Tibial artery (tissue), 4 donors: ENCODE measurements around the gene ADAM8.

ENCODE experiments used
- DNase-seq, 2 donors: peaks; one replicate each; pipeline ENCODE4 v3.0.0-alpha.2; 2019
- H3K27ac ChIP-seq, 2 donors: fragments of 200-600 bp; sonication (generic) in 1 of 2; 1 replicate in 1 of 2; 2 replicates in 1 of 2; pipeline ENCODE4 v1.5.1; 2018 to 2019; ENCODE audit warnings: mild to moderate bottlenecking in 1 of 2
- H3K27me3 ChIP-seq, 2 donors: fragments of 200-600 bp; sonication (generic) in 1 of 2; one replicate each; pipeline versions ENCODE4 v1.5.1 to v1.6.0; 2016 to 2019
- H3K36me3 ChIP-seq, 3 donors: fragments of 200-600 bp; sonication (generic) in 2 of 3; one replicate each; pipeline ENCODE4 v1.5.1; 2016 to 2019; ENCODE audit warnings: mild to moderate bottlenecking in 2 of 3
- H3K4me1 ChIP-seq, 4 donors: fragments of 200-600 bp; sonication (generic) in 2 of 4; 1 replicate in 3 of 4; 2 replicates in 1 of 4; pipeline ENCODE4 v1.5.1; 2016 to 2019
- H3K4me3 ChIP-seq, 2 donors: fragments of 200-600 bp; sonication (generic) in 1 of 2; 1 replicate in 1 of 2; 2 replicates in 1 of 2; pipeline ENCODE4 v1.5.1; 2018 to 2019; ENCODE audit warnings: mild to moderate bottlenecking in 2 of 2
- H3K9me3 ChIP-seq, 3 donors: fragments of 200-600 bp; sonication (generic) in 1 of 3; one replicate each; pipeline ENCODE4 v1.5.1; 2016 to 2019
- intact Hi-C: fragments of 100-400 bp; cut with DNase I; formaldehyde crosslinking; loops from one replicate; pipeline ENCODE4 v1.15.0; 2023; ENCODE audit warnings: low total_unique reads
- TF ChIP-seq, protein P1 (sequence below), 2 experiments: fragments of 200-600 bp in 1 of 2; fragments of 450-650 bp in 1 of 2; IDR thresholded peaks; one replicate each; pipeline ENCODE4 v1.5.1; 2017 to 2019; ENCODE audit warnings: antibody characterized with exemption in 2 of 2, mild to moderate bottlenecking in 1 of 2, moderate library complexity in 1 of 2

ADAM8 gene

DNA sequence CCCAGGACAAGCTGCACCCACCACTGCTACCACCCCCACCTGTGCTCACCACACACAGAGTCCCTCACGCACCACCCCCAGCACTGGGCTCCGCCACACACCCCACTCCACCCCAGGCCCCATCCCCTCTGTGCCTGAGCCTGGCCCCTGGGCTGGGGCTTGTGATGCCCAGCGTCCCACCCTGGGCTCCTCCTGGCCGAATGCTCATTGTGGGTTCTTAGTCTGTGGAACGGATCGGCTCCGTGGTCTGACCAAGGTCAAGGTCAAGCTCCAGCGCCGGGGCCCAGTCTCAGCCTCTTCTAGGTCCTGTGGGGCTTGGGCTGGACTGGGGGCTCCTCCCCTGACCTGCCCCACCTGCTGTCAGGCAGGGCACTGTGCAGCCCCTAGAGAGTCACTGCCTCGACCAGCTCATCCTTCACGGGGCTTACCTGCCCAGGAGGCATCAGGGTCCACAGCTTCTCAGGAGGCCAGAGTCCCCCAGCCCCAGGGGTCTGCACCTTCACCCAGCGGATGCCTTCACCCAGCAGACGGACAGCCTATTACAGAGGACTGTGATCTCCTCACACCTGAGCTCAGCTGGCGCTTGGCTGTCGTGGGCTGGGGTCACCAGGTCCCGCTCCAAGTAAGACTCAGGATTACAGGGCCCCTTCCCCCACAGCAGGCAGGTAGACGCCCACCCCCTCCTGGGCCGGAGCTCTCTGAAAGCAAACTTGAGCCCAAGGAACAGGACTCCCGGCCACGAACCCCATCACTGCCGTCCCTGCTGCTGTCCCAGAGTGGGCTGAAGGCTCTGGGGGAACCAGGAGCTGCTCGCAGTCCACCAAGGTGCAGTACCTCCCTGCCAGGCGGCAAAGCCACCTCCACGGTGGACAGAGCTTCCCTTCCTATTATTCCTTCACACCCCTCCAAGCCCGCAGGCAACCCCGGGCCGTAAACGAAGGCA is 61.9 kb downstream of the ADAM8 start:
- intact Hi-C loops: no loop called here
- no peaks in the 10 kb centered on the region for H3K36me3 ChIP-seq
- H3K9me3 ChIP-seq: no peaks in the 10 kb centered on the region
- peaks cover 0 to 46% of the 10 kb centered on the region in 2 donors for H3K27me3 ChIP-seq
- H3K4me1 ChIP-seq: no peaks in the 10 kb centered on the region
- no peak overlapping the region for H3K4me3 ChIP-seq
- no peak overlapping the region for H3K27ac ChIP-seq
- no peak for DNase-seq
- TF ChIP-seq, protein P1, sequence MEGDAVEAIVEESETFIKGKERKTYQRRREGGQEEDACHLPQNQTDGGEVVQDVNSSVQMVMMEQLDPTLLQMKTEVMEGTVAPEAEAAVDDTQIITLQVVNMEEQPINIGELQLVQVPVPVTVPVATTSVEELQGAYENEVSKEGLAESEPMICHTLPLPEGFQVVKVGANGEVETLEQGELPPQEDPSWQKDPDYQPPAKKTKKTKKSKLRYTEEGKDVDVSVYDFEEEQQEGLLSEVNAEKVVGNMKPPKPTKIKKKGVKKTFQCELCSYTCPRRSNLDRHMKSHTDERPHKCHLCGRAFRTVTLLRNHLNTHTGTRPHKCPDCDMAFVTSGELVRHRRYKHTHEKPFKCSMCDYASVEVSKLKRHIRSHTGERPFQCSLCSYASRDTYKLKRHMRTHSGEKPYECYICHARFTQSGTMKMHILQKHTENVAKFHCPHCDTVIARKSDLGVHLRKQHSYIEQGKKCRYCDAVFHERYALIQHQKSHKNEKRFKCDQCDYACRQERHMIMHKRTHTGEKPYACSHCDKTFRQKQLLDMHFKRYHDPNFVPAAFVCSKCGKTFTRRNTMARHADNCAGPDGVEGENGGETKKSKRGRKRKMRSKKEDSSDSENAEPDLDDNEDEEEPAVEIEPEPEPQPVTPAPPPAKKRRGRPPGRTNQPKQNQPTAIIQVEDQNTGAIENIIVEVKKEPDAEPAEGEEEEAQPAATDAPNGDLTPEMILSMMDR (IDR thresholded peaks at IDR 0.05): no peak

DNA sequence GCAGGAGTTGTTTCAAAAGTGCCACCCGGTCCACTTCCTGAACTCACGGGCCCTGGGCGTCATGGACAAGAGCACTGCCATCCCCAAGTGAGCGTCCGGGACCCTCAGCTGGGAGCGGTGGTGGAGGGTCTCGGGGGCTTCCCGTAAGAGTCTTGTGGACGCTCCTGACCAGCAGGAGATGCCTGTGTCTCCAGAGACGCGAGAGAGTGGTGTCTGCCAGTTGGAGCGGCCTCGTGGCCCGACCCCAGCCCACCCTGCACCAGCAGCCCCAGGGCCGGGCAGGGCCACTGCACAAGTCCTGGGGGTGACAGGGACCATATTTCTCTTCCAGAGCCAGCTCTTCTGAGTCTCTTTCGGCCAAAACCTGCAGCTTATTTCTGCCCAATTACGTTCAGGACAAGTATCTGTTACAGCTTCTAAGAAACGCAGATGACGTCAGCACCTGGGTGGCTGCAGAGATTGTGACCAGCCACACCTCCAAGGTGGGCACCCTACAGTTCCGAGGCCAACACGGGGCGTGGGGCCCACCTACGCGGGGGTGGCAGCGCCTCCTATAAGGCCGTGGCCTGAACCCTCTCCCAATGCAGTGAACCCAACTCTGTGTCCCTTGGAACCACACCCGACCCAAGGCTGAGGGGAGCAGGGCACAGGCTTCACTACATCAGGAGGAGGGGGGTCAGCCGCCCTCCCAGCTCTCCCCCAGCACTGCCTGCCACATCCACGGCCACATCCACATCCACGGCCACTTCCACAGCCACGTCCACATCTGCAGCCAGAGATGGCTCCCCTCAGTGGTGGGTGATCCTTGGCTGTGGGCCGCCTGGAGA is 62.8 kb downstream of the ADAM8 start:
- Histone ChIP-seq H3K4me1 (no peaks in the 10 kb centered on the region), H3K4me3 (no peak overlapping the region), H3K27ac (no peak overlapping the region), H3K9me3 (no peaks in the 10 kb centered on the region), H3K27me3 (peaks cover 0 to 37% of the 10 kb centered on the region in 2 donors), H3K36me3 (no peaks in the 10 kb centered on the region)
- intact Hi-C loops: no loop called here
- TF ChIP-seq, protein P1 (IDR thresholded peaks at IDR 0.05): no peak
- DNase-seq: no peak

DNA sequence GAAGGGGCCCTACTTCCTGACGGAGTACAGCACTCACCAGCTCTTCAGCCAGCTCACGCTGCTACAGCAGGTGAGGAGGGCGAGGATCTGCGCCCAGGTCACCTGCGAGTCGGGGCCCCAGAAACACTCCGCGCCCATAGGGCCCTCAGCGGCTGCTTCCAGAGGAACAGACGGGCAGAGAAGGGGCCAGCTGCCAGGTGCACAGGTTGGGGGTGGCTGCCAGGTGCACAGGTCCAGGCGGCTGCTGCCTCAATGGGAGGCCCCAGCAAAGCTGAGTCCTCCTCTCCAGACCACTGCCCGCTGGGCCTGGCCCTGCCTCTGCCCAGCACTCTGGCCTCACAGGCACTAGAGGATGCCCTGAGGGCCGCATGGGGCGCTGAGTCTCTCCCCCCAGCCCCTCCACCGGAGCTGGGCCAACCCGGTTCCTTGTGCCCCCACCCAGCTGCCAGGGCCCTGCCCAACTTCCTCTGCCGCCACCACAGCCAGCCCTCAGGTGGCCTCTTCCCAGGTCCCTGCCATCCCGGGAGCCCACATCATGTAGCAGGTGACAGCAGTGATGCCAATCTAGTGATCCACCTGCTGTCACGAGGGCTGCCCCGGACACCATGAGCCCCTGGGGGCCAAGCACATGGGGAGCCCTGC is 63.7 kb downstream of the ADAM8 start:
- Histone ChIP-seq H3K4me3 (no peak overlapping the region), H3K27ac (no peak overlapping the region), H3K27me3 (peaks cover 0 to 33% of the 10 kb centered on the region in 2 donors), H3K36me3 (no peaks in the 10 kb centered on the region), H3K4me1 (no peaks in the 10 kb centered on the region), H3K9me3 (no peaks in the 10 kb centered on the region)
- DNase-seq: no peak
- intact Hi-C loops: no loop called here
- TF ChIP-seq, protein P1 (IDR thresholded peaks at IDR 0.05): no peak
